HepG2 (cell line): Measurements from ENCODE around the gene SMLR1. TPM values are rescaled to one million over a fixed set of nuclear protein-coding genes. Genes with fewer than 3 reads are reported as not detected.
A peak's percentile ranks its signal among the peaks of the same experiment; 100 is the strongest.

Source experiments
- BCLAF1 ChIP-seq: fragments of 450-650 bp; IDR thresholded peaks from 2 replicates; pipeline ENCODE4 v1.6.1; 2017; ENCODE audit warnings: mild to moderate bottlenecking
- PHF5A ChIP-seq: IDR thresholded peaks from one replicate; pipeline ENCODE4 v1.6.1; 2018; ENCODE audit warnings: low read depth, missing genetic modification reagents; ENCODE audit not compliant: unreplicated experiment
- UBTF ChIP-seq: sonication (generic); formaldehyde crosslinking; IDR thresholded peaks from 2 replicates; pipeline ENCODE4 v1.4.0; 2020; ENCODE audit warnings: mild to moderate bottlenecking, missing genetic modification reagents
- ZNF317 ChIP-seq: sonication (generic); formaldehyde crosslinking; IDR thresholded peaks from 2 replicates; pipeline ENCODE4 v1.5.0; 2020; ENCODE audit warnings: mild to moderate bottlenecking, missing genetic modification reagents
- ZNF549 ChIP-seq: sonication (generic); formaldehyde crosslinking; IDR thresholded peaks from 2 replicates; pipeline ENCODE4 v1.5.0; 2020; ENCODE audit warnings: missing genetic modification reagents
- ZSCAN30 ChIP-seq: sonication (generic); formaldehyde crosslinking; IDR thresholded peaks from 2 replicates; pipeline ENCODE4 v1.5.0; 2020; ENCODE audit warnings: mild to moderate bottlenecking, missing genetic modification reagents
- polyA plus RNA-seq, 8 experiments: library from polyadenylated mRNA; depleted of rRNA in 3 of 8; stranded (reverse) in 7 of 8; unstranded in 1 of 8; fragments of >200 nt; fragmentation: Illumina TruSeq in 4 of 8; extraction: Trizol in 4 of 8; gene quantifications; 2 replicates each; pipeline versions ENCODE4 v1.2.1 to v1.2.3, GENCODE V29; 2011 to 2016; ENCODE audit warnings: low read depth in 4 of 8, missing spikeins in 1 of 8, mixed read lengths in 1 of 8; ENCODE audit not compliant: insufficient read depth in 1 of 8
- total RNA-seq, 5 experiments: library from RNA; depleted of rRNA; stranded (reverse); fragments of >200 nt; fragmentation: Illumina TruSeq; extraction: Trizol; gene quantifications; 2 replicates each; pipeline ENCODE4 v1.2.3, GENCODE V29; 2016; ENCODE audit warnings: low read depth in 1 of 5
- TF ChIP-seq, protein P1 (sequence below): sonication (generic); formaldehyde crosslinking; IDR thresholded peaks from 2 replicates; pipeline ENCODE4 v1.4.0; 2020; ENCODE audit warnings: missing genetic modification reagents
- TF ChIP-seq, protein P2 (sequence below), 2 experiments: sonication (generic) in 1 of 2; formaldehyde crosslinking in 1 of 2; IDR thresholded peaks; 2 replicates each; pipeline versions ENCODE4 v1.4.0 to v1.6.1; 2016 to 2020; ENCODE audit warnings: borderline replicate concordance in 1 of 2, low read depth in 1 of 2, mild to moderate bottlenecking in 1 of 2, missing genetic modification reagents in 1 of 2
- TF ChIP-seq, protein P3 (sequence below): sonication (generic); formaldehyde crosslinking; IDR thresholded peaks from 2 replicates; pipeline ENCODE4 v1.4.0; 2020; ENCODE audit warnings: missing genetic modification reagents

The SMLR1 gene
- total and polyA plus RNA-seq, 2 of the 13 experiments (the other 11 are each of a cell fraction or from before 2014, with no cell fraction given), result 41.8 to 104 TPM

- TF ChIP-seq, protein P1, sequence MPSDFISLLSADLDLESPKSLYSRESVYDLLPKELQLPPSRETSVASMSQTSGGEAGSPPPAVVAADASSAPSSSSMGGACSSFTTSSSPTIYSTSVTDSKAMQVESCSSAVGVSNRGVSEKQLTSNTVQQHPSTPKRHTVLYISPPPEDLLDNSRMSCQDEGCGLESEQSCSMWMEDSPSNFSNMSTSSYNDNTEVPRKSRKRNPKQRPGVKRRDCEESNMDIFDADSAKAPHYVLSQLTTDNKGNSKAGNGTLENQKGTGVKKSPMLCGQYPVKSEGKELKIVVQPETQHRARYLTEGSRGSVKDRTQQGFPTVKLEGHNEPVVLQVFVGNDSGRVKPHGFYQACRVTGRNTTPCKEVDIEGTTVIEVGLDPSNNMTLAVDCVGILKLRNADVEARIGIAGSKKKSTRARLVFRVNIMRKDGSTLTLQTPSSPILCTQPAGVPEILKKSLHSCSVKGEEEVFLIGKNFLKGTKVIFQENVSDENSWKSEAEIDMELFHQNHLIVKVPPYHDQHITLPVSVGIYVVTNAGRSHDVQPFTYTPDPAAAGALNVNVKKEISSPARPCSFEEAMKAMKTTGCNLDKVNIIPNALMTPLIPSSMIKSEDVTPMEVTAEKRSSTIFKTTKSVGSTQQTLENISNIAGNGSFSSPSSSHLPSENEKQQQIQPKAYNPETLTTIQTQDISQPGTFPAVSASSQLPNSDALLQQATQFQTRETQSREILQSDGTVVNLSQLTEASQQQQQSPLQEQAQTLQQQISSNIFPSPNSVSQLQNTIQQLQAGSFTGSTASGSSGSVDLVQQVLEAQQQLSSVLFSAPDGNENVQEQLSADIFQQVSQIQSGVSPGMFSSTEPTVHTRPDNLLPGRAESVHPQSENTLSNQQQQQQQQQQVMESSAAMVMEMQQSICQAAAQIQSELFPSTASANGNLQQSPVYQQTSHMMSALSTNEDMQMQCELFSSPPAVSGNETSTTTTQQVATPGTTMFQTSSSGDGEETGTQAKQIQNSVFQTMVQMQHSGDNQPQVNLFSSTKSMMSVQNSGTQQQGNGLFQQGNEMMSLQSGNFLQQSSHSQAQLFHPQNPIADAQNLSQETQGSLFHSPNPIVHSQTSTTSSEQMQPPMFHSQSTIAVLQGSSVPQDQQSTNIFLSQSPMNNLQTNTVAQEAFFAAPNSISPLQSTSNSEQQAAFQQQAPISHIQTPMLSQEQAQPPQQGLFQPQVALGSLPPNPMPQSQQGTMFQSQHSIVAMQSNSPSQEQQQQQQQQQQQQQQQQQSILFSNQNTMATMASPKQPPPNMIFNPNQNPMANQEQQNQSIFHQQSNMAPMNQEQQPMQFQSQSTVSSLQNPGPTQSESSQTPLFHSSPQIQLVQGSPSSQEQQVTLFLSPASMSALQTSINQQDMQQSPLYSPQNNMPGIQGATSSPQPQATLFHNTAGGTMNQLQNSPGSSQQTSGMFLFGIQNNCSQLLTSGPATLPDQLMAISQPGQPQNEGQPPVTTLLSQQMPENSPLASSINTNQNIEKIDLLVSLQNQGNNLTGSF (CRISPR knock-in tag), result no peak
- TF ChIP-seq, protein P2, sequence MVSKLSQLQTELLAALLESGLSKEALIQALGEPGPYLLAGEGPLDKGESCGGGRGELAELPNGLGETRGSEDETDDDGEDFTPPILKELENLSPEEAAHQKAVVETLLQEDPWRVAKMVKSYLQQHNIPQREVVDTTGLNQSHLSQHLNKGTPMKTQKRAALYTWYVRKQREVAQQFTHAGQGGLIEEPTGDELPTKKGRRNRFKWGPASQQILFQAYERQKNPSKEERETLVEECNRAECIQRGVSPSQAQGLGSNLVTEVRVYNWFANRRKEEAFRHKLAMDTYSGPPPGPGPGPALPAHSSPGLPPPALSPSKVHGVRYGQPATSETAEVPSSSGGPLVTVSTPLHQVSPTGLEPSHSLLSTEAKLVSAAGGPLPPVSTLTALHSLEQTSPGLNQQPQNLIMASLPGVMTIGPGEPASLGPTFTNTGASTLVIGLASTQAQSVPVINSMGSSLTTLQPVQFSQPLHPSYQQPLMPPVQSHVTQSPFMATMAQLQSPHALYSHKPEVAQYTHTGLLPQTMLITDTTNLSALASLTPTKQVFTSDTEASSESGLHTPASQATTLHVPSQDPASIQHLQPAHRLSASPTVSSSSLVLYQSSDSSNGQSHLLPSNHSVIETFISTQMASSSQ (IDR thresholded peaks at IDR 0.05; ENCODE audit: low read depth), result peak; percentile 86
- TF ChIP-seq, protein P2 (CRISPR knock-in tag; IDR thresholded peaks at IDR 0.05; ENCODE audit: borderline replicate concordance), result peak; percentile 93
- TF ChIP-seq PHF5A (peak; percentile 56), ZNF549 (CRISPR knock-in tag) (no peak), ZSCAN30 (CRISPR knock-in tag) (no peak), ZNF317 (CRISPR knock-in tag) (no peak), BCLAF1 (no peak), UBTF (CRISPR knock-in tag) (peak; percentile 32; the same call in 1 of the 2 replicates)
- TF ChIP-seq, protein P3, sequence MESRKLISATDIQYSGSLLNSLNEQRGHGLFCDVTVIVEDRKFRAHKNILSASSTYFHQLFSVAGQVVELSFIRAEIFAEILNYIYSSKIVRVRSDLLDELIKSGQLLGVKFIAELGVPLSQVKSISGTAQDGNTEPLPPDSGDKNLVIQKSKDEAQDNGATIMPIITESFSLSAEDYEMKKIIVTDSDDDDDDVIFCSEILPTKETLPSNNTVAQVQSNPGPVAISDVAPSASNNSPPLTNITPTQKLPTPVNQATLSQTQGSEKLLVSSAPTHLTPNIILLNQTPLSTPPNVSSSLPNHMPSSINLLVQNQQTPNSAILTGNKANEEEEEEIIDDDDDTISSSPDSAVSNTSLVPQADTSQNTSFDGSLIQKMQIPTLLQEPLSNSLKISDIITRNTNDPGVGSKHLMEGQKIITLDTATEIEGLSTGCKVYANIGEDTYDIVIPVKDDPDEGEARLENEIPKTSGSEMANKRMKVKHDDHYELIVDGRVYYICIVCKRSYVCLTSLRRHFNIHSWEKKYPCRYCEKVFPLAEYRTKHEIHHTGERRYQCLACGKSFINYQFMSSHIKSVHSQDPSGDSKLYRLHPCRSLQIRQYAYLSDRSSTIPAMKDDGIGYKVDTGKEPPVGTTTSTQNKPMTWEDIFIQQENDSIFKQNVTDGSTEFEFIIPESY (CRISPR knock-in tag), result 0 out of 2 replicates have a peak, but pooled peaks have one; percentile 24
These were observed at the start of gene SMLR1 (continued) for GRCh38 chr6:130827247-130828149.
